Stimulated activated CD8-positive, alpha-beta memory T cell treated with anti-CD3 and anti-CD28 coated beads, Interleukin-4, amount 100 ng/mL, for 24 hours (primary cell): ENCODE results near the gene C17orf100.
"Not testable (repeated sequence)": the region's sequence is repeated elsewhere in the genome, so short reads cannot be mapped to it uniquely, and the experiment has no call there.

Source experiments
- DNase-seq: peaks from one replicate; pipeline ENCODE4 v3.0.0-alpha.2; 2020; ENCODE audit warnings: low read depth

Gene C17orf100

DNA sequence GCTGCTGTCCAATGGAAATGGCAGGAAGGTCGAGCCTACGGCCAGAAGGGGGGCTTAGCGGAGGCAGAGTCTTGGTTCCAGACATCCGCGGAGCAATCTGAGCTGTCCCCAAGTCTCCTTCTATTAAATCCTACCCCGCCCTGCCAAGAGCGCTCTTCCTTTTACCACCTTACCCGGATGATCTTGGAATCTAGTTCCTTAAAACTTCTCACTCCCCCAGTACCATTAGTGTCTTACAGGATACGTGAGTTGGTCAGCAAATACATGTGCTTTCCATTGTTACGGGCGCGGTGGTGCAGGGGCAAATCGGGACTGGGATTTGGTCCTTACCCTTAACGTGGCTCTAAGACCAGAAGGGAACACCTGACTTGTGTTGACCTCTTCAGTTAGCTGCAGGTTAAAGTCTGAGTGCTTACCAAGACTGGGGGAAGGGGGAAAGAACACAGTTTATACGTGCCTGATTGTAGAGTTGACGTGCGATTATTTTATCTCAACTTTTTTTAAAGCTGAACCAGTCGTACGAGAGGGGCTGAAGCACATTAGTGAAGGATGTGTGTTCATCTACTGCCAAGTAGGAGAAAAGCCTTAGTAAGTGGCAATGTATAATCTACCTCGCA is 10.2 kb upstream of the C17orf100 start:
- no peak for DNase-seq

DNA sequence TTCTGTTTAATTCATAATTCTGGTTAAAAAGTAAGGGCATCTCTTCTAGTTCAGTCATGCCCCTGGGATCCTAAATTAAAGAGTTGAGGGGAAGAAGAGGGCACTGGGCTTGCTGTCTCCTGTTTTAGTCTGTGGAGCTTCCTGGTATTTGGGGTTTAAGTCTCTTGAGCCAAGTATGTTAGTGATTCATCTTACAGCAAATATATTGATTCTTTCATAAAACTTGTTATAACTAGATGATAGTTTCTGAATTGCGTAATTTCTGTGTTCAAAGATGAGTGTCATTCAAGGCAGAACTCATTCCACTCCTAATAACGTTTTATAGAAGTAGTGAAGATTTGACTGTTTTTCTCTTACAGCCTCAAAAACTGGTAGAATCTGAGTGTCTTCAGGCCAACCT is 9.0 kb upstream of the C17orf100 start:
- no peak for DNase-seq

DNA sequence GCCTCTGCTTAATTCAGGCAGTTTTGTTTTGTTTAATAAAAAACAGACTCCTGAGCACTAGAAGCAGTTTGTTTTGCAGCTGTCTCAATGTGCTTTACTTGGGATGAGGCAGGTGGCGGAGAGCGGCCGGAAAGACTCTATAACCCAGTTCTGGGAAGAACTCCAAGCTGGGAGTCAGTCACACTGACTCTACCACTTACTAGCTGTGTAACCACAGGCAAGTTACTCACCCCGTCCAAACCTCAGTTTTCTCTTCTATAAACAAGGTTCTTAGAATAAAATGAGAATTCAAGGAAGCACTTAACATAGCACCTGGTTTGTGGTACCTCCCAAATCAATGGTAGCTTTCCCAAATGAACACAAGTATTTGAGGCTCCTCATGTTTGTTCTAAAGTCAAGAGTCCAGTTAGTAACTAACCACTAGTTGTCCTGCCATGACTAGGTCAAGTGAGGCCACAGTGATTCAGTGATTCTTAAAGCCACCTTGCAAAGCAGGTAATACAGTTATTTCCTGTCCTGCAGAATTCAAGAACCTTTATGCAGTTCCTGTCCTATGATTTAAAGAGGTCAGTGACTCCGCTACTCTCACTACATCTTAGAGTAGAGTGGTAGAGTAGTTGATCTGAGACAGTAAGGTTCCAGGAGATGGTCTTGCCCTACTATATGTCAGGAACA is 8.0 kb upstream of the C17orf100 start:
- DNase-seq, result no peak

DNA sequence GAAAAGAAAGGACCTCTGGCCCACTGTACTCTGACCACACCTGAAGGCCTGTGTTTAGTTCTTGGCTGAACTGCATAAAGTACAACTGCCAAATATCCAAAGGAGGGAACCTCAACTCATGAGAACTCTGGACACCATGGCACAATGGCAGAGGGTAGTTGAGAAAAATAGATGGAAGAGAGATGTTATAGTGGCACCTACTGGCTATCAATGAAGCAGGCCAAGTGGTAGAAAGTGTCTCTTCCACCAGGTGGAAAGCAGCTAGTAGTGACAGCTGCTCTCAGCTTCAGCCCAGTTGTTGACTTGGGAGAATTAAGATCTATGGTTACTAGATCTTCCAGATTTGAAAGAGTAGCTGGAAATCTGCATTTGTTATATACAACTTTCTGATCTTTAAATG is 3.4 kb upstream of the C17orf100 start:
- no peak for DNase-seq

DNA sequence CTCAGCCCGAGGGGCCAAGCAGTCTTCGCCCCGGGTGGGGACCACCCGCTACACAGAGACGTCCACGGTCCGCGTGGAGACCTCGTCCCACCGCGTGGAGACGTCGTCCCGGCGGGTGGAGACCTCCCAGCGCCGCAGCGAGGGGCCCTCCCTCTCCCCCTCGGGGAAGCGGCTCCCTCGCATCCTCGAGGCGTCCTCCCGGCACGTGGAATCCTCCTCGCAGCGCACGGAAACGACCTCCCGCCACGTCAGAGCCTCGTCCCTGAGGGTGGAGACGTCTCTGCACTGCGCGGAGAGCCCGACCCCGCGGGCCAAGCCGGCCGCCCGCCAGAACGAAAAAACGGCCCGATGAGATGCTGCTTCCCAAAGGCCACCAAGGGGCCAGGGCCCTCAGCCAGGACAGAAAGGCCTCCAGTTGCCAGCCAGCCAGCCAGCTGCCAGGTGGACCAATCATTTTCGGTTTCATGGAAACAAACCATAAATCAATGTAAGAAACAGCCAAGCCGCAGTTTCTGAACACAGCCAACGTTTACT is 424 bp downstream of the C17orf100 start:
- DNase-seq, result no peak

DNA sequence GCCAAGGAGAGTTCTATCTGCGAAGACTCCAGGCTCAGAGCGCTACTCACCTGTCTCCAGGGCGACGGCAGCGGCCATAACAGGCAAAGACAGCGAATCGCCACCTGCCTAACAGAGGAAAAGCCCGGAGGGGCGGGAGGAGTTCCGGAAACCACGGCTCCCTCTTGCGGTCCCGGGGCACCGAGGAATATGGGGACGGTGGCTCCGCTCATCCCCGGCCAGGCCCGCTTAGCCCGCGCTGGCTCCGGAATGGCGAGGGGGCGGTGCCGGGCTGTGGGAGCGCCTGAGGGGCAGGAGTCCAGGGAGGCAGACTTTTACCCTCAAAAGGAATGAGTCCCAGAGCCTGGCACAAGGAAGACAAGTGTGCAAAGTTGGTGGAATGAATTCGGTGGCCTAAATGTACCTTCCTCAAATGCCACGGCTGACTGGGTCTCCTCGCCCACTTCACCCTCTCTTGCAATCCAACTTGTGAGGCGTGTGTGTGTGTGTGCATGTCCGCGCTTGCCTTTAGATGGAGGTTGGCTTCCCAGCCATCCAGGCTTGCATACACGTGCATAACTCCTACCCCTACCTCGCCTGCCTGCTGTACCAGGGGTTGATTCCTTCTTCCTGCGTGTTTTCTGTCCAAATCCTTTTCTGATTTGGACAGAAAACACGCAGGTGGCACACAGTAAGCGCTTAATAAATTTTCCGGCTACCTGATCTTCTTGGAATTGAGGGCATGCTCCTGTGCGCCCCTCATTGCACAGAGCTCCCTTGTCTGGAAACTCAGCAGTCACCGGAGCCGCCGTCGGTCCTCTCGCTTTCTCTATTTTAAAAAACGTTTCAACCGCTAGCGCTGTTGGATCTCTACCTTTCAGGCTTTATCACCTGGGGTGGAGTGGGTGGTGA is 3.5 kb downstream of the C17orf100 start:
- no peak for DNase-seq

DNA sequence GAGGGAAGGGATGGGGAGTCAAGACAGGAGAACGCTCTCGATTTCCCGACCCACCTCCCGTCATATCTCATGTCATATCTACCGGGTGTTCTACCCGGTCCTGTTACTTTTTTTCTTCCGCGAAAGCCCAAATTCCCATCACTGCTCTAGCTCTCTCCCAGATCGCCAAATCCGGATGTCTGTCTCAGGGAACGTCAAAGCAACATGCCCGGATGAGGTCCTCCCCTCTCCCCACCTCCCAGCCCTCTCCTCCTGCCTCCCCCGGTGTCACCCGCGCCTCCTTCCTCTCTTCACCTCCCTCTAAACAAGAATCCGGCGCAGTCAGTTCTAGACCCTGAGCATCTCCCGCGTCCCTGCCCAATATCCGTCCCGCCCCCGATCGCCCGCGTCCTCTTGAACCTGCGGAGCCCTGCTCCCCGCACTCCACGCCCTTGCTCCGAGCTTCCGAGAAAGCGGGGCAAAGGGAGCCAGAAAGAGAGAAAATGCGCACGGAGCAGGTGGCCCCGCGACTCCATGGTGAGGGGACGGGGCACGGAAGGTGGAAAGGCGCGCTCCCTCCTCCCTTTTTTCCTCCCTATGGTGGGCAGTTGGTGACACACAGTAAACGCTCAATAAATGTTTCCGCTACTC is 4.3 kb downstream of the C17orf100 start:
- DNase-seq, result not testable (repeated sequence)

DNA sequence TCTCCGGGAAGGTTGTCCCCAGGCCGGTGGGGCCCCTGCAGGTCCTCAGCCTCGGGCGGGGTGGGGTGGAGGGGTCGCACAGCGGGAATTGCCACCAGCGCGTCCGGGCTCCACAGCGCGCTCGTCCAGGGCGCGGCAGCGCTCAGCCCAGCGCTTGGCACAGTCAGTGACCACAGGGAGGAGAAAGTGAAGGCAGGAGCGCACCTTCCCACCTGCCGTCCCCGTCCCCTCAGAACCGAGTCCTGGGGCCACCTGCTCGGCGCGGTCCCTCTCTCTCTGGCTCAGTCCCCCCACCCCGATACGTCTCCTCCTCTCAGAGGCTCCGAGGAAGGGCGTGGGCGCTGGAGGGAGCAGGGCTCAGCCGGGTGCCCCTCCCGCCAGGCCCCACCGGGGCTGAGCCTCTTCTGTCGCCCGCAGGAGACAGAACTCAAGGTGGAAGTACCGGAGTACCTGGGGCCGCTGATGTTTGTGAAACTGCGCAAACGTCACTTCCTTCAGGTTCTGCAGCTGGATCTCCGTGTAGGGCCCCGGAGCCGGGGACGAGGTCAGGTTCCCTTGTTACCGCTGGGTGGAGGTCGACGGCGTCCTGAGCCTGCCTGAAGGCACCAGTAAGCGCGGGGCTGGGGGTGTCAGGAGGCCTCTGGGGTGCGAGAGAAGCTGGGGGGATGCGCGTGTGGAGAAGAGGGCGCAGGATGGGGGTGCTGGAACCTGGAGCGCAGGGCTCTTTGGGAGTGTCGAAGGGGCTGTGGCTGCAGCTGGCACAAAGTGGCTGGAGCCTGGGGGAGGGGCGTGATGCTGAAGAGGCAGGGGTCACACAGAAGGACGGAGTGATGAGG is 5.5 kb downstream of the C17orf100 start:
- not testable (repeated sequence) for DNase-seq

DNA sequence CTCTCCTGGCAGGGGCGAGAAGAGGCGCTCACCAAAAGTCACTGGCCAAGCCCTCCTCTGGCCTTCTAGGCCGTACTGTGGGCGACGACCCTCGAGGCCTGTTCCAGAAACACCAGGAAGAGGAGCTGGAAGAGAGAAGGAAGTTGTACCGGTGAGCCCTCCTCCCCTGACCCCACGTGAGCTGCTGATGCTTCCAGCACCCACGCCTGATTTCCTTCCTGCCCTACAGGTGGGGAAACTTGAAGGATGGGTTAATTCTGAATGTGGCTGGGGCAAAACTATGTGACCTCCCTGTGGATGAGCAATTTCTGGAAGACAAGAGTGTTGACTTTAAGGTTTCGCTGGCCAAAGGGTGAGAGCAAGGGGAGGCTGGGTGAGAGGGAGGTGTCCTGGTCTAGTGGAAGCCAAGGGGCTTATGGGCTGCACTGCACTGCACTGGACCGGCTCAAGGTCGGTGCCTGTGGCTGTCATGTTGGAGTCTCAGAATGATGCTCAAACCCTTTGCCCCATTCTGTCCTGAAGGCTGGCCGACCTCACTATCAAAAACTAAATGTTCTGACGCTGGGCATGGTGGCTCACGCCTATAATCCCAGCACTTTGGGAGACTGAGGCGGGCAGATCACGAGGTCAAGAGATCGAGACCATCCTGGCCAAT is 6.2 kb downstream of the C17orf100 start:
- DNase-seq, result no peak

DNA sequence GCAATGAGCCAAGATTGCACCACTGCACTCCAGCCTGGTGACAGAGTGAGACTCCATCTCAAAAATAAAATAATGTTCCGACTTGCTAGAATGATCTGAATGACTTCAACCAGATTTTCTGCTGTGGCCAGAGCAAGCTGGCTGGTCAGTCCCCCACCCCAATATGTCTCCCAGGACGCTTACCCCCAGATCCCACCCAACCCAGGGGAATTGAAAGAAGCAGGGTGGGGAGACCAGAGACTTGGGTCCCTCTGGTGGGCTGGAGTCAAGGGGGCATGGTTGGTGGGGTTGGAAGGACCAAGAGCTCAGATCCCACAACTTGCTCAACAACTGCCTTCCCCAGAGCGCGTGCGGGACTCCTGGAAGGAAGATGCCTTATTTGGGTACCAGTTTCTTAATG is 6.8 kb downstream of the C17orf100 start:
- DNase-seq, result not testable (repeated sequence)

DNA sequence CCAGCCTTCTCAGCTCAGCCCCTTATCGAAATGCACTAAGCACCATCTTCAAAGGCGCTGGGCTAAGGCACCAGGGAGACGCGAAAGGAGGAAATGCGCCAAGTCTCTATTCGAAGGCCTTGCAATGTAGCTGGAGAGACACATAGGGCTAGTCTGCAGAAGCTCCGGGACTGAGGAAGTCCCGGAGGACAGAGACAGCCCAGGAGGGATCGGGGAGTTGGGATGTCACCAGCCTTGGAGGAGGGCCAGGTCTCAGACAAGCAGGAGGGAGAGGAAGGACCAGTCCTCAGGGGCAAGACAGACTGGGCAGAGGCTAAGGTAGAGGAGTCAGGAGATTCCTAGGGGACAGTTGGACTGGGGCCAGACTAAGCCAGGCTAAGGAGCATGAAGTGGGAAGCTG is 8.5 kb downstream of the C17orf100 start:
- no peak for DNase-seq

DNA sequence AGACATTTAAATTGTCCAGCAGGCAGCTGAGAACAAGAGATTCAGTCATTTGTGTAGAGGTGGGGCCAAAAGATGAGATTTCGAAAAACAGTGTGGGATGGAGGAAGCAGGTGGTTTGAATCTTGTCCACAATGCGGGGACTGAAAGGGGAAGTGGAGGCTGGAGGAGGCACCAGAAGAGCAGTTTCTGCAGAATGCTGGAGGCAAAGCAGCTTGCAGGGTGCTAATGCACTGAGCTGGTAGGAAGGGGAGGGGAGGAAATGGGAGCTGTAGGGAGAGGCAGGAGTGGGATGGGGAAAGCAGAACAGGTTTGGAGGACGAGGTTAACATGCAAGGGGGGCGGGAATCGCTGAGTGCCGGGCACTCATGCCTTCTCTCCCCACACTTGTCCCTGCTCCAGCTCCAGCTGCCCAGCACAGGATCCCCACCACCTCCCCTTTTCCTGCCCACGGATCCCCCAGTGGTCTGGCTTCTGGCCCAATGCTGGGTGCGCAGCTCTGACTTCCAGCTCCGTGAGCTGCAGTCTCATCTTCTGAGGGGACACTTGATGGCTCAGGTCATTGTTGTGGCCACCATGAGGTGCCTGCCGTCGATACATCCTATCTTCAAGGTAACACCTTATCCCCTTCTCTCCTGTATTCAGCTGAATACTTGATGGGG is 9.4 kb downstream of the C17orf100 start:
- DNase-seq, result no peak

DNA sequence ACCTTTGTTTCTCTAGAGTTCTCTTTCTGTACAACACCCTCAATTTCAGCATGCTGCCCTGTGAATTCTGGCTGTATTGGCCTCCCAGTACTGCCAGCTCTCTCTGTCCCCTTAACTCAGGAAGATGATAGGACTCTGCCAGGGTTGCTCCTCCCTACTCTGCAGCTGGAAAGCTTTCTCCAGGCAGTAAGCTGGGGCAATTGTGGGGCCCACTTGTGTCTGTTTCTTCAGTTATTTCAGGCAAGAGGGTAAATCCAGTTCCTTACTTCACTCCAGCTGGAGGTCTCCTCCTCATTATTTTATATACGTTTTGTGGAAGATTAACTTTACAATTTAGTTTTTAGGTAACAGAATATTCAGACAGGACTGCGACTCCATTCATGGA is 9.9 kb downstream of the C17orf100 start:
- no peak for DNase-seq

DNA sequence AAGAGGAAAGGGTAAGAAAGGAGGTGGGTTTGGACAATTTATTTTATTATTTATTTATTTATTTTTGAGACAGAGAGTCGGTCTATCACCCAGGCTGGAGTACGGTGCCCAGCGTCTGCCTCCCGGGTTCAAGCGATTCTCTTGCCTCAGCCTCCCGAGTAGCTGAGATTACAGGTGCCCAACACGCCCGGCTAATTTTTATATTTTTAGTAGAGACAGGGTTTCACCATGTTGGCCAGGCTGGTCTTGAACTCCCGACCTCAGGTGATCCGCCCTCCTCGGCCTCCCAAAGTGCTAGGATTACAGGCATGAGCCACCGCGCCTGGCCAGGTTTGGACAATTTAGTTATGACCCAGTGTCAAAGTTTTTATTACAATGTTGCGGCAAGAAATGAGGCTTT is 11.6 kb downstream of the C17orf100 start:
- DNase-seq, result not testable (repeated sequence)

DNA sequence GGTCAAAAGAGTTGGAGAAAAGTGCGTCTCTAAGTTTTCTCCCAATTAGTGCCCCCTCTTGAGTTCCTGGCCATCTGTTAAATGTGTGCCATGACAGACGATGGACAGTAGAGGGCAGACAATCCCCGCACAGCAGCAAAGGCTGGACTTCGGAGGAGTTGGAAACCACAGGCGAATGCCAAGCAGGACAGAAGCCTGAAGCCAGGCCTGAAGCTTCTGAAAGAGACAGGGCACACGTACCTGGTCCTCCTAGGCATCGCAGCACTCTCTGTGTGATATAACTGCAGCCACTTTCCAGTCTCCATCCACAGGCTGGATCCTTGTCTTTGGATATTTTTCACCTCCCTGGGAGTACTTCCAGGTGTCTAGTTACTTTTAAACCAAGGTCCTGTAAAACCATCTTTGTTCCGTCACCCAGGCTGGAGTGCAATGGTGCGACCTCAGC is 14.5 kb downstream of the C17orf100 start:
- DNase-seq, result no peak

DNA sequence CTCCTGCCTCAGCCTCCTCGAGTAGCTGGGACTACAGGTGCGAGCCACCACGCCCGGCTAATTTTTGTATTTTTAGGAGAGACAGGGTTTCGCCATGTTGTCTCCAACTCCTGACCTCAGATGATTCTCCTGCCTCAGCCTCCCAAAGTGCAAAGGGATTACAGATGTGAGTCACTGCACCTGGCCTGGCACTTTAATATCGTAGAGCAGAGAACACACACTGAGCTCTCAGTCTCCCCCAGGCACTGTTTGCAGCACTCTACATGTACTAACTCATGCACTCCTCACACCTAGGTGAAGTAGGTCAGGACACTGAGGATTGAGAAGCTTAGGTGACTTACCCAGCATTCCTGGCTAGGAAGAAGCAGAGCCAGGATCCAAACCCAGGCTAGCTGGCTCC is 15.0 kb downstream of the C17orf100 start:
- DNase-seq, result no peak

DNA sequence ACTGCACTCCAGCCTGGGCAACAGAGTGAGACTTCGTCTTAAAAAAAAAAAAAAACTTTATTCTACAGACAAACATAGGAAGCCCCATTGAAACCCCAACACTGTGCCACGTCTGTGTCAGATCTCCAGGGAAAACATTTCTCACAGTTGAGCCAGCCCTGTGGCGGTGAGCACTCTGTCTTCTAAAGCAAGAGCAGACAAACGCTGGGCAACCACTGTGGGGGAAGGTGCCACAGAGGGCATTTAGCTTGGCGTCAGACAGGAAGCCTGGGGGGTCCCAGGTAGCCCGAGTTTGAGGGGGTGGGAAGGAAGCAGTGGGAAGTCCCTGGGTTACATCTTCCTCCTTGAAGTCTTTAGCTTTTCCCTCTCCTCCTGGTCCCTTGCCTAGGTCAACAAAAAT is 16.0 kb downstream of the C17orf100 start:
- no peak for DNase-seq

DNA sequence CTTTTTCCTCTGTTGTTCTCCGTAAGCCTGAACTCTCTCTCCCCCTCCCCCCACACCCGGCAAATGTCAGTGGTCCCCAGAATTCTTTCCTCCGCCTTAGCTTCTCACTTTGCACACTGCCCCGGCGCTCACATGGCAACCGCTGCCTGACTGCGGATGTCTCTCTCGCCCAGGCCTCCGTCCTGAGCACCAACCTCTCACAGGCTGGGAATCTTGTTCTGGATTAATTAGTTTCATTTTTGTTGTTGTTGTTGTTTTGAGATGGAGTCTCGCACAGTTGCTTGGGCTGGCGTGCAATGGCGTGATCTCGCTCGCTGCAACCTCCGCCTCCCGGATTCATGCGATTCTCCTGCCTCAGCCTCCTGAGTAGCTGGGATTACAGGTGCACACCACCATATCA is 16.7 kb downstream of the C17orf100 start:
- no peak for DNase-seq

DNA sequence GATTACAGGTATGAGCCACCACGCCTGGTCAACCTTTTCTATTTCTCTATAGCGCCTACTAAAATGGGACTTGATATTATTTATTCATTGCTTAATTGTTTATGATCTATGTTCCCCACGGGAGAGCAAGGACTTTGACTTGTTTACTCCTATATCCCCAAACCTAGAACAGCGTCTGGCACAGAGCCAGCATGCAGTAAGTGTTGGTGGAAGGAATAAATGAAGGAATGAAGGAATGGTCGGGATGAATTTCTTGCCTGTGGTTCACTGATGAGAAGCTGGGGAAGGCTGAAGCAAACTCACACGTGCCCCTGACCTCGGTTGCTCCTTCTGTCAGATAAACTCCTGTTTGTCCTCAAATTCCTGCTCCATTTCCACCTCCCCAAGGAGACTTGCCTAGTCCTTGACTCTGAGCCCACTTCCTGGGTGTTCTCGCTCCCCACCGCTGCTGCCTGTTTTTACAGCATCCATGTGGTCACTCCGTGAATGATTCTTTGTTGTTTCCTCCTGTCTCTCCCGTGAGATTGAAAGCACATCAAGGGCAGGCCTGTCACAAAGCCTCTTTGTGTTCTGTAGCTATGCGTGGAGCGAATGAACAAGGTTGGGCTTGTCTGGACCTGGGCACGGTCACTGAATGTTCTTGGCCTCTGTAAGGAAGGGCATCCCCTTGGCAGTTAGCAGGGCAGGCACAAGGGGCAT is 17.3 kb downstream of the C17orf100 start:
- no peak for DNase-seq
